GM18861 (cell line): Measurements from ENCODE around the gene R3HDM2.
"Not testable (repeated sequence)": the region's sequence is repeated elsewhere in the genome, so short reads cannot be mapped to it uniquely, and the experiment has no call there.

Source experiments
- ATAC-seq: cut with Tn5 transposase; IDR thresholded peaks from one replicate; pipeline ENCODE4 v1.9.1; 2021; ENCODE audit not compliant: unreplicated experiment

Gene R3HDM2

GRCh38 chr12:57454213-57454565 is 23.3 kb upstream of the R3HDM2 start:
- no peak for ATAC-seq

GRCh38 chr12:57452937-57453509 is 22.2 kb upstream of the R3HDM2 start:
- peak; percentile 41 for ATAC-seq

DNA sequence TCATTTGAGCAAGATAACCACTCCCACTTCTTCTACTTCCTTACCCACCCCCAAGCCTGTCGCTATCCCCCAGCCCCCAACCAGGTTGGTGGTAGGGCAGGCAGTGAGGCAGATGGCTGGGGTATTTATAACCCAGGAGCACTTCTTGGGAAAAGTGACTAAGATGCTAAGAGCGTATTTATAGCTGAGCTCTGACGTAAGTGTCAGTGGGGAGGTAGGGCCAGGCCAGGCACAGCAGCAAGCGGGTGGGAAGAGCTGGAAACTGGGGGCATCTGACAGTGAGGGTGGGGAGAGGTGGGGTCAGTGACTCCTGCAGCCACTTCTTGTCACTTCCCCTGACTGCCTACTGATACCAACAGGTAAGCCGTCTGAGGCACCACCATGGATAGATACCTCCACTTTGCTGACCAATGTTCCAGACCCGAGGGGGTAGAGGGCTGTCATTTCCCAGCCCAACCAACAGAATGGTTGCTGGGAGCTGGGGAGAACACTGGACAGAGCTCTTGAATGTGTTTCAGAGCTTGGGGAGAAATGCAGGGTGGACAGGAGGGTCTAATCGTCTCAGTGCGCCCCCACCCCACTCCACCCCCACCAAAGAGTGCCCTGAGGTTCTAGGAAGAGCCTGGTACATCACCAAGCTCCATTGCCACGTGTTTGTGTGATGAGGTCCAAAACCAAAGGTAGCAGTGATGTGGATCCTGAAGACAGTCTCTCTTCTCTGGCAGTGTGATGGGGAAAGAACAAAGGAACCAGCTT is 21.5 kb upstream of the R3HDM2 start:
- no peak for ATAC-seq

DNA sequence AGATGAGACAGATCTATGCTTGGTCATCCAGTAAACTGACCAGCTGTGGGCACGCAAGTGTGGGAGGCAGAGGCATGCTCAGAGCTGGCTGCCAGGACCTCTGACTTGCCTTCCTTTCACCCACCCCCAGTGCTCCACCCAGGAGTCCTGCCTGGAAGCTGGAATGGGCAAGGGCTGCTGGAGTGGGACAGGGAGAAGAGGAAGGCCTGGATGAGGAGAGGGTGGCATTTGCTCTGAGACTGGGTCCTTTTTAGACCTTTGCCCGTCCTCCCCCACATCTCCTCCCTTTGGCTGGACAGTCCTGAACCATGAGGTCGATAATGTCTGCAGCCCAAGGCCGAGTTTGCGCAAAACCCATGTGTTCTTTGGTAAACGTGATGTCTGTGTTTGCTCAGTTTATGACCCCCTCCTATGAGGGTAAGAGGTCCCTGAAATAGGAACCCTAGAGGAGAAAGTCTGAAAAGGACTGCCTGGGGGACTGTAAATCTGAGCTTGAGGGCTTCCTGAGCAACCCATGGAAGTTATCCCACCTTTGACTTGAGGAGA is 20.5 kb upstream of the R3HDM2 start:
- ATAC-seq = no peak

GRCh38 chr12:57450057-57450456 is 19.2 kb upstream of the R3HDM2 start:
- no peak for ATAC-seq

GRCh38 chr12:57449375-57449774 is 18.5 kb upstream of the R3HDM2 start:
- no peak for ATAC-seq

- no peak for ATAC-seq
Observed at GRCh38 chr12:57448669-57449068, 17.8 kb upstream of the R3HDM2 start.

DNA sequence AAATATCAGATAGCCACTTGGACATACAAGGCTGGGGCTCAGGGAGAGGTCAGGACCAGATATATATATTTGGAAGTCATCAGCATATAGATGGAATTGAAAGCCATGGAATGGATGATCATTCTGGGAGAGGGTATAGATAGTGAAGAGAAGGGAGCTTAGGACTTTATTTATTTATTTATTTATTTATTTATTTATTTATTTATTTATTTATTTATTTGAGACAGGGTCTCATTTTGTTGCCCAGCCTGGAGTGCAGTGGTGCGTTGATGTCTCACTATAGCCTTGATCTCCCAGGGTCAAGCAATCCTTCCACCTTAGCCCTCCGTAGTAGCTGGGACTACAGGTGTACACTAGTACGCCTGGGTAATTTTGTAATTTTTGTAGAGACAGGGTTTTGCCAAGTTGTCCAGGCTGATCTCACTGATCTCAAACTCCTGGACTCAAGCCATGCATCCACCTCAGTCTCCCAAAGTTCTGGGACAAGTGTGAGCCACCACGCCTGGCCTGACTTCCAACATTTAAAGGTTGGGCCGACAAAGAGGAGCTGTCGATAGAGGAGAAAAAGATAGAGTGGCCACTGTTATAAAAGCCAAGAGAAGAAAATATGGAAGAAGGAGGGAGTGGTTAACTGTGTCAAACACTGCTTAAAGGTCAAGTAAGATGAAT is 15.6 kb upstream of the R3HDM2 start:
- no peak for ATAC-seq

GRCh38 chr12:57444744-57445143 is 13.9 kb upstream of the R3HDM2 start:
- no peak for ATAC-seq

DNA sequence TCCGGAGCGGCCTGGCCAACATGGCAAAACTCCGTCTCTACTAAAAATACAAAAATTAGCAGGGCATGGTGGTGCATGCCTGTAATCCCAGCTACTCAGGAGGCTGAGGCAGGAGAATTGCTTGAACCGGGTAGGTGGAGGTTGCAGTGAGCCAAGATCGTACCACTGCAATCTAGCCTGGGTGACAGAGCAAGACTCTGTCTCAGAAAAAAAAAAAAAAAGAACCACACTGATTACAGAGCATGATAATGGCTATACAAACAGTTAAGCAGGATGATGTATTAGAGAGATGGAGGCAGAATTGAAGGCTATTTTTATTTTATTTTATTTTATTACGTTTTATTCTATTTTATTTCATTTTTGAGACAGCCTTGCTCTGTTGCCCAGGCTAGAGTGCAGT is 13.5 kb upstream of the R3HDM2 start:
- ATAC-seq = not testable (repeated sequence)

DNA sequence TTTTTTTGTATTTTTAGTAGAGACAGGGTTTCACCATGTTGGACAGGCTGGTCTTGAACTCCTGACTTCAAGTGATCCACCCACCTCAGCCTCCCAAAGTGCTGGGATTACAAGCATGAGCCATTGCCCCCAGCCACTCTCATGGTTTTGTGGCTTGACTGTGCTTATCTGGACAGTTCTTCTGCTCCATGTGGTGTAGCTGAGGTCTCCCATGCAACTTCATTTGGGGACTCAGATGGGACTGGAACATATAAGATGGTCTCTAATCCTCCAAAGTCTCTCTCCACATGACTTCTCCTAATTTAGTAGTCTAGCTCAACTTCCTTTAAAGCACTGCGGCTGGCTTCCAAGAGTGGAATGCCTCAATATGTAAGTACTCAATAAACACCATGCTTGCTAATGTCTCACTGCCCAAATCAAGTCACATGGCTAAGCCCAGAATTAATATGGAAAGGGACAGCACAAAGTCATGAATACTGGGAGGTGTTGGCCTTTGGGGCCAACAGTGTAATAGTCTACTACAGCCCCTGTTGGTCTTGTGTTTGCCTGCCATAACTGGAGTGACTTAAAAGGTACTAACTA is 11.1 kb upstream of the R3HDM2 start:
- ATAC-seq = no peak

DNA sequence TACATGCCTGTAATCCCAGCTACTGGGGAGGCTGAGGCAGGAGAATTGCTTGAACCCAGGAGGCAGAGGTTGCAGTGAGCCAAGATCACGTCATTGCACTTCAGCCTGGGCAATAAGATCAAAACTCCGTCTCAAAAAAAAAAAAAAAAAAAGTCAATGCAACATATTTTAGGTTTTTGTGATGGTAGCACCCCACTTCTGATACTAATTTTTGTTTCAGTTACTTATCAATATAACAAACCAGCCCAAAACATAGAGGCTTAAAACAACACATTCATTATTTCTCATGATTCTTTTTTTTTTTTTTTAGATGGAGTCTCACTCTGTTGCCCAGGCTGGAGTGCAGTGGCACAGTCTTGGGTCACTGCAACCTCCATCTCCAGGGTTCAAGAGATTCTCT is 10.6 kb upstream of the R3HDM2 start:
- ATAC-seq = not testable (repeated sequence)

DNA sequence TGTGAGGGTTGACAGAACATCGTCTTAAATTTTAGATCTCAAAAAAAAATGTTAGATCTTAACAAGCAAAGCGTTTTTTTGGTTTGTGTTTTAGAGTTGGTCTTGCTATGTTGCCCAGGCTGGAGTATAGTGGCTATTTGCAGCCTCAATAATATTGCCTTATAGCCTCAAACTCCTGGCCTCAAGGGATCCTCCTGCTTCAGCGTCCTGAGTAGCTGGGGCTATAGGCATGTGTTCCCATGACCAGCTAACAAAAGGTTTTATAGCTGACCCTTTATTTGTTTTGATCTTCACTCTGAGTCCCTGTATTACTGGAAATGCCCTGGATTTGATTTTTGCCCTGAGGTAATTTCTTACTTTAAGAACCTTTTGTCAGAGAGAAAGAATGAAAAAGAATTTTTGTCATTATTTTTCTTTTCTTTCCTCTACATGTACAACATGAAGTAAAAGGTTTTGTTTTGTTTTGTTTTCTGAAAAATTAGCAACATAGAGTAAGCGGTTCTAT is 9.0 kb upstream of the R3HDM2 start:
- no peak for ATAC-seq

- no peak for ATAC-seq
Observed at GRCh38 chr12:57438400-57438799, 7.6 kb upstream of the R3HDM2 start.

DNA sequence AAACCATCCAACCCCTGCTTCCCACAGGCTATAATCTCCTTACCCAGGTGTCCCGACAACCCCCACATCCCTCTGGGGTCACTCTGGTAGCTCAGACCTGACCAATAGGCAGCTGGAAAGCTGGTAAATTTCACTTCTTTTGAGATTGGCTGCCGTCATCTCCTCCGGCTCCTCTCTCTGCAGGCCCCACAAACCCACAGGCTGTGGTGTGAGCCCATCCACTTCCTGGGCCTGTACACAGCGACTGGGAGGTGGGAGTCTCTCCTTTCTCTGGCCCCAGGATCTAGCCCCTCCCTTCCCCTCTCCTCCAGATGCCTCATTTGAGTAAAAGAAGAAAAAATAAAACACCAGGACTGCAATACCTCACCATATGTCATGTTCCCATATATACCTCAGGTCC is 4.5 kb upstream of the R3HDM2 start:
- ATAC-seq = no peak

DNA sequence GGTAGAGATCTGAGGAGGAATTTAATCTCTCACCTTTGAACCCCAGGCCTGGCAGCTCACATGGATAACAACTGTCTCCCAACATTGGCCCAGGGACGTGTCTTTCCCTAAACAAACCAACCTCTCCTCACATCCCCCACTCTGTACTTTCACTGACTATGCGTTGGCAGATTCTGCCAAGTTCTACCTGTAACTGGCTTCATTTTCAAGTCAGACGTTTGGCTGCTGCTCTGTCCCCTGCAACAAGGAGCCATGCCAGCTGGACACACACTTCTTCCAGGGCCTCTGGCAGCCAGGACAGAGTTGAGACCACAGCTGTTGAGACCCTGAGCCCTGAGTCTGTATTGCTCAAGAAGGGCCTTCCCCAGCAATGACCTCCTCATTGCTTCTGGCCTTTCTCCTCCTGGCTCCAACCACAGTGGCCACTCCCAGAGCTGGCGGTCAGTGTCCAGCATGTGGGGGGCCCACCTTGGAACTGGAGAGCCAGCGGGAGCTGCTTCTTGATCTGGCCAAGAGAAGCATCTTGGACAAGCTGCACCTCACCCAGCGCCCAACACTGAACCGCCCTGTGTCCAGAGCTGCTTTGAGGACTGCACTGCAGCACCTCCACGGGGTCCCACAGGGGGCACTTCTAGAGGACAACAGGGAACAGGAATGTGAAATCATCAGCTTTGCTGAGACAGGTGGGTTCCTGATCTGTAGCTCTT is 3.8 kb upstream of the R3HDM2 start, which contains the start of gene INHBC:
Gene INHBC, plus strand, starts transcription at position 268 of the 707 bp plus-strand sequence. Its CDS starts 103 bp downstream, at position 371.
- ATAC-seq = no peak

- no peak for ATAC-seq
Observed at GRCh38 chr12:57433370-57433769, 2.5 kb upstream of the R3HDM2 start.

GRCh38 chr12:57431654-57432188 is 878 bp upstream of the R3HDM2 start:
- ATAC-seq = no peak

GRCh38 chr12:57430112-57430930 is 522 bp downstream of the R3HDM2 start:
- ATAC-seq = peak; percentile 35
